Esophagus squamous epithelium (tissue), 4 donors: ENCODE results near the gene OR6P1.

ENCODE experiments used
- POLR2A ChIP-seq, 4 donors: fragments of 450-650 bp; IDR thresholded peaks; one replicate each; pipeline ENCODE4 v1.6.1; 2017; ENCODE audit warnings: antibody characterized with exemption in 4 of 4, mild to moderate bottlenecking in 4 of 4, moderate library complexity in 3 of 4
- TF ChIP-seq, protein P1 (sequence below), 6 experiments: fragments of 450-650 bp in 4 of 6; fragments of 200-600 bp in 2 of 6; sonication (generic) in 2 of 6; IDR thresholded peaks; one replicate each; pipeline ENCODE4 v1.5.1; 2016 to 2019; ENCODE audit warnings: antibody characterized with exemption in 6 of 6, mild to moderate bottlenecking in 4 of 6, moderate library complexity in 4 of 6

GRCh38 chr1:158577561-158577960, 7.2 kb upstream of the OR6P1 start:
- TF ChIP-seq, protein P1, sequence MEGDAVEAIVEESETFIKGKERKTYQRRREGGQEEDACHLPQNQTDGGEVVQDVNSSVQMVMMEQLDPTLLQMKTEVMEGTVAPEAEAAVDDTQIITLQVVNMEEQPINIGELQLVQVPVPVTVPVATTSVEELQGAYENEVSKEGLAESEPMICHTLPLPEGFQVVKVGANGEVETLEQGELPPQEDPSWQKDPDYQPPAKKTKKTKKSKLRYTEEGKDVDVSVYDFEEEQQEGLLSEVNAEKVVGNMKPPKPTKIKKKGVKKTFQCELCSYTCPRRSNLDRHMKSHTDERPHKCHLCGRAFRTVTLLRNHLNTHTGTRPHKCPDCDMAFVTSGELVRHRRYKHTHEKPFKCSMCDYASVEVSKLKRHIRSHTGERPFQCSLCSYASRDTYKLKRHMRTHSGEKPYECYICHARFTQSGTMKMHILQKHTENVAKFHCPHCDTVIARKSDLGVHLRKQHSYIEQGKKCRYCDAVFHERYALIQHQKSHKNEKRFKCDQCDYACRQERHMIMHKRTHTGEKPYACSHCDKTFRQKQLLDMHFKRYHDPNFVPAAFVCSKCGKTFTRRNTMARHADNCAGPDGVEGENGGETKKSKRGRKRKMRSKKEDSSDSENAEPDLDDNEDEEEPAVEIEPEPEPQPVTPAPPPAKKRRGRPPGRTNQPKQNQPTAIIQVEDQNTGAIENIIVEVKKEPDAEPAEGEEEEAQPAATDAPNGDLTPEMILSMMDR (IDR thresholded peaks at IDR 0.05), result no peak
- TF ChIP-seq POLR2A (IDR thresholded peaks at IDR 0.05), result no peak
